GM12878 (cell line): Measurements from ENCODE around the gene THRA. TPM values are rescaled to one million over a fixed set of nuclear protein-coding genes. Genes with fewer than 3 reads are reported as not detected.

Experiments
- ATAC-seq: fragments of 200-7000 bp; cut with Tn5 transposase; 3 replicates; pipeline ENCODE4 v1.9.1; 2020; ENCODE audit warnings: mild to moderate bottlenecking, moderate library complexity
- BruUV-seq: library from RNA; stranded (reverse); fragments of 400-500 nt; replicated peaks from 2 replicates; lab custom pipeline; 2021; lab: Mats Ljungman, UMichigan
- CTCF ChIA-PET: fragments of 300-600 bp; sonication (Branson Sonifier 250); formaldehyde crosslinking; extraction: SDS; loops from one replicate; lab custom pipeline; 2021; ENCODE audit warnings: inconsistent platforms; lab: Yijun Ruan, JAX
- POLR2A ChIA-PET: fragments of 350-600 bp; formaldehyde crosslinking; extraction: SDS; loops from one replicate; lab custom pipeline; 2021; ENCODE audit warnings: inconsistent platforms; lab: Charles Lee
- RAD21 ChIA-PET: fragments of 300-600 bp; sonication (Branson Sonifier 250); formaldehyde crosslinking; loops from one replicate; lab custom pipeline; 2023; ENCODE audit warnings: antibody characterized with exemption; ENCODE audit not compliant: unreplicated experiment; lab: Charles Lee
- SMC1A ChIA-PET: fragments of 300-600 bp; sonication (Branson Sonifier 250); formaldehyde crosslinking; loops from one replicate; lab custom pipeline; 2023; ENCODE audit not compliant: unreplicated experiment, uncharacterized antibody; lab: Charles Lee
- DNase-seq: peaks from one replicate; pipeline ENCODE4 v3.0.0-alpha.2; 2011; ENCODE audit warnings: low read depth, low spot score
- FAIRE-seq: peaks from 3 replicates; lab custom pipeline; 2011; peaks lifted over from hg19 to GRCh38; lab: Jason Lieb, UNC
- H2AFZ ChIP-seq: 2 replicates; pipeline ENCODE4 v1.6.0; 2011; ENCODE audit warnings: low read depth, low read length, control low read depth; ENCODE audit not compliant: control insufficient read depth
- H3K27ac ChIP-seq: 2 replicates; pipeline ENCODE4 v1.5.1; 2011; ENCODE audit warnings: control low read depth; ENCODE audit not compliant: control insufficient read depth, insufficient read depth
- H3K27me3 ChIP-seq, 2 experiments: replicated peaks in 1 of 2; 2 replicates each; pipeline versions ENCODE4 v1.6.0 to v1.6.1; 2011; ENCODE audit warnings: low read length in 1 of 2; ENCODE audit not compliant: control insufficient read depth in 2 of 2, insufficient read depth in 2 of 2
- H3K36me3 ChIP-seq, 2 experiments: 2 replicates each; pipeline ENCODE4 v1.5.1; 2011; ENCODE audit warnings: low read length in 1 of 2; ENCODE audit not compliant: control insufficient read depth in 2 of 2, insufficient read depth in 2 of 2
- H3K4me1 ChIP-seq: 2 replicates; pipeline ENCODE4 v1.6.1; 2011; ENCODE audit warnings: mild to moderate bottlenecking, low read length, moderate library complexity, mixed read lengths; ENCODE audit not compliant: control insufficient read depth, insufficient read depth
- H3K4me2 ChIP-seq: 2 replicates; pipeline ENCODE4 v1.6.0; 2011; ENCODE audit warnings: control low read depth; ENCODE audit not compliant: control insufficient read depth, insufficient read depth
- H3K4me3 ChIP-seq: fragments of 200-600 bp; sonication (generic); 2 replicates; pipeline ENCODE4 v1.5.1; 2016
- H3K79me2 ChIP-seq: 2 replicates; pipeline ENCODE4 v1.6.0; 2011; ENCODE audit warnings: low read length; ENCODE audit not compliant: control insufficient read depth, insufficient read depth
- H3K9ac ChIP-seq: 2 replicates; pipeline ENCODE4 v1.8.0; 2011; ENCODE audit warnings: low read length, control low read depth, mixed read lengths; ENCODE audit not compliant: control insufficient read depth, insufficient read depth
- H3K9me3 ChIP-seq: replicated peaks from 3 replicates; pipeline ENCODE4 v1.5.1; 2011; ENCODE audit warnings: mild to moderate bottlenecking, low read length; ENCODE audit not compliant: control insufficient read depth, insufficient read depth
- H4K20me1 ChIP-seq: 2 replicates; pipeline ENCODE4 v1.6.0; 2011; ENCODE audit not compliant: control insufficient read depth, insufficient read depth
- CUX1 ChIP-seq: IDR thresholded peaks from 2 replicates; pipeline ENCODE4 v1.6.1; 2012; ENCODE audit warnings: improper control_type of control experiment, low read depth, low read length; ENCODE audit not compliant: insufficient replicate concordance
- EZH2 ChIP-seq: IDR thresholded peaks from 2 replicates; pipeline ENCODE4 v1.6.1; 2012; ENCODE audit warnings: low read depth, mild to moderate bottlenecking, control low read depth, inconsistent platforms, low read length, borderline replicate concordance; ENCODE audit not compliant: control insufficient read depth
- SMC3 ChIP-seq: IDR thresholded peaks from 2 replicates; pipeline ENCODE4 v1.6.1; 2011; ENCODE audit warnings: low read length, improper control_type of control experiment, borderline replicate concordance
- USF2 ChIP-seq: IDR thresholded peaks from 2 replicates; pipeline ENCODE4 v1.6.1; 2011; ENCODE audit warnings: low read depth, low read length, improper control_type of control experiment, borderline replicate concordance
- WGBS: methylation state at CpG from one replicate; pipeline ENCODE4 v1.1.6; 2016; ENCODE audit warnings: low lambda C conversion rate; ENCODE audit not compliant: insufficient replicate concordance, insufficient coverage; ENCODE audit errors: missing lambda C conversion rate; 5-methylcytosine and 5-hydroxymethylcytosine counted together
- in situ Hi-C: fragments of 300-500 bp; cut with MboI; formaldehyde crosslinking; loops from 9 replicates; pipeline ENCODE4 v1.14.3; 2018; ENCODE audit warnings: mixed read lengths
- intact Hi-C: fragments of 100-400 bp; cut with micrococcal nuclease; formaldehyde crosslinking; loops from one replicate; pipeline ENCODE4 v1.14.2; 2022; ENCODE audit not compliant: unreplicated experiment
- polyA plus RNA-seq, 11 experiments: library from polyadenylated mRNA; depleted of rRNA in 4 of 11; unstranded in 6 of 11; stranded (reverse) in 5 of 11; fragments of >200 nt; fragmentation: Nextera tagmentation in 4 of 11; fragmentation: Illumina TruSeq in 1 of 11; extraction: Ambion mirVana in 4 of 11; extraction: Trizol in 1 of 11; gene quantifications; 1 replicate in 1 of 11; 2 replicates in 10 of 11; pipeline versions ENCODE4 v1.2.1 to v1.2.3, GENCODE V29; 2011 to 2016; ENCODE audit warnings: inconsistent platforms in 2 of 11, missing spikeins in 2 of 11, low read depth in 1 of 11
- total RNA-seq, 4 experiments: library from RNA; depleted of rRNA in 3 of 4; stranded (reverse); fragments of >200 nt in 3 of 4; fragmentation: Illumina TruSeq in 1 of 4; extraction: Trizol in 1 of 4; gene quantifications; 2 replicates each; pipeline versions ENCODE4 v1.2.1 to v1.2.3, GENCODE V29; 2013 to 2021

Gene THRA
- total and polyA plus RNA-seq, 10 of the 15 experiments (the other 5 are each of a cell fraction or from before 2014, with no cell fraction given), result 0.03 to 2.0 (median 0.64) TPM

- TF ChIP-seq CUX1, result no peak
- TF ChIP-seq SMC3, result no peak
Measured at GRCh38 chr17:40059729-40060475, 2.9 kb upstream of the THRA start (continued).

GRCh38 chr17:40060887-40061608, 1.7 kb upstream of the THRA start:
- no peaks in the 10 kb centered on the region for H3K36me3 ChIP-seq
- SMC1A ChIA-PET, result interaction anchor here (1.9 to 2.4 kb wide), 2 partner anchors 14 to 25 kb away, joined by 4 to 13 read pairs; no protein-coding TSS in a partner anchor
- intact Hi-C loops, result loop anchor here (10.0 kb wide), 1 partner anchor 104 kb away; no protein-coding TSS in a partner anchor

More at GRCh38 chr17:40060887-40061608, 1.7 kb upstream of the THRA start:
- in situ Hi-C loops, result no loop called here
- no TSS peak for BruUV-seq
- no peak overlapping the region for H3K4me3 ChIP-seq
- peaks cover 5% of the 10 kb centered on the region for H3K4me1 ChIP-seq
- no peak overlapping the region for H3K4me2 ChIP-seq
- H3K79me2 ChIP-seq, result no peaks in the 10 kb centered on the region
- no peak overlapping the region for H3K27ac ChIP-seq
- H3K27me3 ChIP-seq, result peaks cover 10 to 11% of the 10 kb centered on the region in 2 experiments; a peak in 3 of 4 replicates
- H3K9ac ChIP-seq, result no peak overlapping the region
- FAIRE-seq, result no peak
- ChIA-PET CTCF (interaction anchor here (0.5 to 15.2 kb wide), 7 partner anchors 14 to 796 kb away, joined by 3 to 142 read pairs (median 4); no protein-coding TSS in a partner anchor), POLR2A (no interaction called here), RAD21 (interaction anchor here (1.0 to 1.4 kb wide), 2 partner anchors 14 to 52 kb away, joined by 5 to 7 read pairs; no protein-coding TSS in a partner anchor)
- H4K20me1 ChIP-seq, result no peaks in the 10 kb centered on the region
- H3K9me3 ChIP-seq, result no peaks in the 10 kb centered on the region
- no peak for DNase-seq
- 69% methylated on average over 11 of the region's 11 CpGs for WGBS
- TF ChIP-seq USF2 (no peak), EZH2 (no peak)
- no peak overlapping the region for H2AFZ ChIP-seq
- no peak for ATAC-seq
